Measurements from ENCODE around the gene PADI1.
A peak's percentile ranks its signal among the peaks of the same experiment; 100 is the strongest.

The PADI1 gene

DNA sequence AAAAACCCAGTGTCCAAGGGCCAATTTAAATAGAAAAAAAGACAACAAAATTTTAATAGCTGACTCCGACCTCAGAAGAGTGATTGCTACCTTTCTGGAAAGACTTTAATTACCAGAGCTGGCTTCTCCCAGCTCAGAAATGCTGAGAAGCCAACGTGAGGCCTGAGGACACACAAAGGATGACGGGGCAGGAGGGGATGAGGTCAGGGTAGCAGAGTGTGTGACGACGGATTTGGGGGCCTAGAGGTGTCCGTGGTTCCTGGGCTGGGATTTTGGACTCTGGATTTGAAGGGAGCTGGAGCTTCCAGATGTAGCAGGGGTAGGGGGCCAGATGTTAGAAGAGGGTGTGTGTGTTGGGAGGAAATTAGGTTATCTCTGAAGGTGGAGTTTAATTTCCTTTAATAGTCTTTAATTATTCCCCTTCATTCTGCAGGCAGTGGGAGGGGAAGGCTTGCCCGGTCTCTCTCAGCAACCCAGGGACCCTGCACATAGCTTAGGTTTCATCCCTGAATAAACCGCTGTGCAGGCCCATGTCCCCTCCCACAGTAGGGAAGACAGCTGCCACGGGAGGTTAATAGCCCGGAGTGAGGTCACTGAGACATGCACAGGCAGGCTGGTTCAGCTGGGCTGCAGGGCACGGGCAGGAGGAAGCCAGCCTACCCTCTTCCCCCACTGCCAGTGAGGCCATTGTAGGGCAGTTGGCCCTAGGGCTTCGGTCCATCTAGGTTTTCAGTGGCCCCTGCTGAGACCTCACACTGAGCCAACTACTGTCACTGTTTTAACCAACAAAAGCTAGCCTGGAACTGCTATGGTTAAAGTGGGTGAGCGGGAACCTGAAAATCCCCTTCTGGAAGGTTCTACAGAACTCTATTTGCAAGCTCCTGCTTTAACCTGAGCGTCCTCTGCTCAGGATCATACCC lies 40.2 kb downstream of the PADI1 start:
- no peak for DNase-seq

GRCh38 chr1:17245816-17246325 lies 40.9 kb downstream of the PADI1 start:
- DNase-seq = no peak

- no peak for DNase-seq
Observed at GRCh38 chr1:17246971-17247370, 42.0 kb downstream of the PADI1 start.

DNA sequence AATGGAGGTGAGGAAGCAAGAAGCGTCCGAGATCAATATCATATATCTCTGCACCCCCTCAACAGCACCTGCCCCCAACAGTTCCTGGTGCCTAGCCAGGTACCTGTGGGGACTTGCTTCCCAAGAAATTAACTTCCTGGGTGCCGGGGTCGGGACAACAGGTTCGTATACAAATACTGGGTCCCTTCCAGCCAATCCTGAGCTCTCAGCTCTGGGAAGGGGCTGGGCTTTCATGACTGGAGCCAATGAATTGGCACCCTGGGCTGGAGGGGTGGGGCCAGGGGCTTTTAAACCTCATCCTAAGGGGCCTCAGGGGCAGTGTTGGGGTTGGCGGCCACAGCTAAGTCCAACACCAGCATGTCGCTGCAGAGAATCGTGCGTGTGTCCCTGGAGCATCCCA lies 43.9 kb downstream of the PADI1 start, which contains the start of gene PADI3:
Gene PADI3, plus strand, starts transcription at position 318 of the 400 bp plus-strand sequence. Its CDS starts 40 bp downstream, at position 358.
- no peak for DNase-seq

DNA sequence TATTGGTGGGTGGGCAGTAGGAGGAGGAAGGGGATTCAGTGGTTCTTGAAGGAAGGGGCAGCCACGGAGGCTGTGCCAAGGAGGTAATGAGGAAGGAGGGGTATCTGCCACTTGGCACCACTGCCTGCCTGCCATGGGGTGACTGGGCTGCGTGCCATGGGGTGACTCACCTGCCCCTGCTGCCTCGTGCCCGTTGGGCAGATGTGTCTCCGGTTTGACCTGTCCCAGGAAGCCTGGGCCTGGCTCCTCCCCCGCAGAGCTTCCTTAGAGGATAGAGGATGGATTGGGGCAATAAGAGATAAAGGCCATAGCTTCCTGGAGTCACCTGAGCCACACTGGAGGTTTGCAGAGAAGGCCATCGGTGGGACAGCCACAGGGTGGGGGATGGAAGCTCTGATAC lies 45.7 kb downstream of the PADI1 start:
- DNase-seq = peak; percentile 6

- DNase-seq = no peak
Observed at GRCh38 chr1:17251246-17251645, 46.3 kb downstream of the PADI1 start.

- no peak for DNase-seq
Observed at GRCh38 chr1:17251701-17252376, 46.9 kb downstream of the PADI1 start.

DNA sequence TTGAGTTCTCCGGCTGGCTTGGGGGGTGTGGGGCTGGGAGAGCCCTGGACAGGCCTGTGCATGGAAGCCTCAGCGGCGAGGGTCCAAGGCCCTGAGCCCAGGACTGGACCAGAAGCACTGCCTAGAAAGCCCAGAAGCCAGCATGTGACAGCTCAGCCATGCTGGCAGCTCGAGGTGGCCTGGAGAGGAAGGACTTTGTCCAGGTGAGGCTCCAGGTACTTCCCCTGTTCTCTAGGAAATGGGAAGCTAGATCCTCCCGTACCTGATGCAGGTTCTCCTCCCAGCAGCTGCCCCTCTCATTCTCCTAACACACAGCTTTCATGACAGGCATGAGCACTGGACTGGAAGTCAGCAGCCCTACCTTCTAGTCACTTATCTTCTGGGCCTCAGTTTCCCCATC lies 50.4 kb downstream of the PADI1 start:
- DNase-seq = no peak

- DNase-seq = no peak
Observed at GRCh38 chr1:17258116-17258757, 53.3 kb downstream of the PADI1 start.

DNA sequence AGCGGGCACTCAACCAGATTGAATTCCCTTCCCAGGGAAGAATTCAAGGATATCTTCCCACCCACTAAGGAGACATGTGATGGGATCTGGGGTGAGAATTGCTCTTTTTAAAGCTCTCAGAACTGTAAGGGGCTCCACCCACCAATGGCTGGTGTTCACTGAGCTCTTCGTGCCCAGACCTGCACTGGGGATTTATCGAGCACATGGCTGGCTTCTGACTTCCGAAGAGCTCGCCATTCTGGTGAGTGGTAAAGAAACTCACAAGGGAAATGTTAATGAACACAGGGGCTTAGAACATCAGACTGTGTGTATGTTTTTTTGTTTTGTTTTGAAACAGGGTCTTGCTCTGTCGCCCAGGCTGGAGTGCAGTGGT lies 53.8 kb downstream of the PADI1 start:
- no peak for DNase-seq

- no peak for DNase-seq
Observed at GRCh38 chr1:17259233-17259873, 54.4 kb downstream of the PADI1 start.

GRCh38 chr1:17260264-17260663 lies 55.3 kb downstream of the PADI1 start:
- no peak for DNase-seq

DNA sequence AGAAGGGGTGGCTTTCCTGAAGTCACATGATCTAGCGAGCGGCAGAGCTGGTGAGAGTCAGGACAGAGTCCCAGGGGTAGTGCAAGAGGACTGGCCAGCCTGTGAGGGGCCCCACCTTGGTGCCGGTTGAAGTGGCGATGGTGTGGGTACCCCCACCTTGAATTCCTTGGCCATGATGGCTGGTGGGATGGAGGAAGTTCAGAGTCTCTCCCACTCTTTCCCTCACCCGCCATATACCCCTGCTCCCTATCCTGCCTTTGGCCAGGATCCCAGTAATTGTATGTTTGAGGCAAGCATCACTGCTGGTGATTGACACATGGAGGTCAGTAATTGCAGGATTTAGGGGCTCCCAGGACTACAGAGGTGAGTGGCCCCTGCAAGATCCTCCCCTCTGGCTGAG lies 55.8 kb downstream of the PADI1 start:
- no peak for DNase-seq

GRCh38 chr1:17263936-17264335 lies 59.0 kb downstream of the PADI1 start:
- no peak for DNase-seq

- DNase-seq = no peak
Observed at GRCh38 chr1:17264470-17264869, 59.5 kb downstream of the PADI1 start.

GRCh38 chr1:17265162-17265561 lies 60.2 kb downstream of the PADI1 start:
- DNase-seq = no peak

- DNase-seq = no peak
Observed at GRCh38 chr1:17265950-17266349, 61.0 kb downstream of the PADI1 start.

GRCh38 chr1:17270891-17271765 lies 66.2 kb downstream of the PADI1 start:
- DNase-seq = no peak

GRCh38 chr1:17272066-17272465 lies 67.1 kb downstream of the PADI1 start:
- no peak for DNase-seq

DNA sequence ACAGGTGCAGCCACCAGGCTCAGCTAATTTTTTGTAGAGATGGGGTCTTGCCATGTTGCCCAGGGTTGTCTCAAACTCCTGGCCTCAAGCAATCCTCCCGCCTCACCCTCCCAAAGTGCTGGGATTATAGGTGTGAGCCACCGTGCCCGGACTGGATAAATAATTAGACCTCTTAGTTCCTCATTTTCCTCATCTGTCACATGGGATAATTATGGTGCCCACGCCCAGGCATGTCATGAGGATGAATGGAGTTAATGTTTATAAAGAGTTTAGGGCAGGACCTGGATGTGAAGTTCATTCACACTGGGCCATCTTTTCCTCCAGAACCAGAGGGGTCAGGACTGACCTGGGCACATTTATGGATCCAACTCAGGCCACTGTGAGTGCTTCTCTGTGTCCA lies 67.7 kb downstream of the PADI1 start:
- DNase-seq = no peak

DNA sequence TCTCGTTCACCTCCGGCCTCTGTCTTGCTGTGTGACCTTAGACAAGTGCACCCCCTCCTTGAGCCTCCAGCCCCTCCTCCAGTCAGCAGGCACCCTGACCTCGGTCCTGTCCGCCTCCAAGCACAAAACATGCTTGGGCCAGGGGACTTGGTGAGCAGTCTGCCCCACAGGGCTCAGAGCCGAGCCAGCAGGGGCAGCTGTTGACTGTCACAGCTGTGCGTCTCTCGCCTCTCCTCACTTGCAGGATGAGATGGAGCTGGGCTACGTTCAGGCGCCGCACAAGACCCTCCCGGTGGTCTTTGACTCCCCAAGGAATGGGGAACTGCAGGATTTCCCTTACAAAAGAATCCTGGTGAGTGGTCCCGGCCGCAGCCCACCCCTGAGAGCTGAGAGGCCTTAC lies 68.2 kb downstream of the PADI1 start:
- DNase-seq = no peak
